GM20000 (cell line): ENCODE data around the gene KLHL41.
"Not testable (repeated sequence)": the region's sequence is repeated elsewhere in the genome, so short reads cannot be mapped to it uniquely, and the experiment has no call there.

ENCODE experiments used
- DNase-seq: peaks from one replicate; pipeline ENCODE4 v3.0.0; 2012; ENCODE audit warnings: low spot score
- TF ChIP-seq, protein P1 (sequence below): IDR thresholded peaks from 2 replicates; pipeline ENCODE4 v1.5.1; 2012; ENCODE audit warnings: mild to moderate bottlenecking, control low read depth; ENCODE audit errors: extremely low read depth, missing control alignments

The KLHL41 gene

DNA sequence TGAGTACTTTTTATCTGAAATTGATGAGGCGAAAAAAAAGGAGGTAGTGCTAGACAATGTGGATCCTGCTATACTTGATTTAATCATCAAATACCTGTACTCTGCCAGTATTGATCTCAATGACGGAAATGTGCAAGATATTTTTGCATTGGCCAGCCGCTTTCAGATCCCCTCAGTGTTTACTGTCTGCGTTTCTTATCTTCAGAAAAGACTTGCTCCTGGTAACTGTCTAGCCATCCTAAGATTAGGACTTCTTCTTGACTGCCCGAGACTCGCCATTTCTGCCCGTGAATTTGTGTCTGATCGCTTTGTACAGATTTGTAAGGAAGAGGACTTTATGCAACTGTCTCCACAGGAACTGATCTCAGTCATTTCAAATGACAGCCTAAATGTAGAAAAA lies 453 bp downstream of the KLHL41 start:
- TF ChIP-seq, protein P1, sequence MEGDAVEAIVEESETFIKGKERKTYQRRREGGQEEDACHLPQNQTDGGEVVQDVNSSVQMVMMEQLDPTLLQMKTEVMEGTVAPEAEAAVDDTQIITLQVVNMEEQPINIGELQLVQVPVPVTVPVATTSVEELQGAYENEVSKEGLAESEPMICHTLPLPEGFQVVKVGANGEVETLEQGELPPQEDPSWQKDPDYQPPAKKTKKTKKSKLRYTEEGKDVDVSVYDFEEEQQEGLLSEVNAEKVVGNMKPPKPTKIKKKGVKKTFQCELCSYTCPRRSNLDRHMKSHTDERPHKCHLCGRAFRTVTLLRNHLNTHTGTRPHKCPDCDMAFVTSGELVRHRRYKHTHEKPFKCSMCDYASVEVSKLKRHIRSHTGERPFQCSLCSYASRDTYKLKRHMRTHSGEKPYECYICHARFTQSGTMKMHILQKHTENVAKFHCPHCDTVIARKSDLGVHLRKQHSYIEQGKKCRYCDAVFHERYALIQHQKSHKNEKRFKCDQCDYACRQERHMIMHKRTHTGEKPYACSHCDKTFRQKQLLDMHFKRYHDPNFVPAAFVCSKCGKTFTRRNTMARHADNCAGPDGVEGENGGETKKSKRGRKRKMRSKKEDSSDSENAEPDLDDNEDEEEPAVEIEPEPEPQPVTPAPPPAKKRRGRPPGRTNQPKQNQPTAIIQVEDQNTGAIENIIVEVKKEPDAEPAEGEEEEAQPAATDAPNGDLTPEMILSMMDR, result no peak

DNA sequence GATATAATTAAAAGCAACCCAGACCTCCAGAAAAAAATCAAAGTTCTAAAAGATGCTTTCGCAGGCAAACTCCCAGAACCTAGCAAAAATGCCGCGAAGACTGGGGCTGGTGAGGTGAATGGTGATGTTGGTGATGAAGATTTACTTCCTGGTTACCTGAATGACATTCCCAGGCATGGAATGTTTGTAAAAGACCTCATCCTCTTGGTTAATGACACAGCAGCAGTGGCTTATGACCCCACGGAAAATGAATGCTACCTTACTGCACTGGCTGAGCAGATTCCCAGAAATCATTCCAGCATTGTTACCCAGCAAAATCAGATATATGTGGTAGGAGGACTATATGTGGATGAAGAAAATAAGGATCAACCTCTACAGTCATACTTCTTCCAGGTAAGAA lies 994 bp downstream of the KLHL41 start:
- TF ChIP-seq, protein P1, result no peak
- no peak for DNase-seq

More for the DNA sequence above, 453 bp downstream of the KLHL41 start:
- DNase-seq, result no peak

DNA sequence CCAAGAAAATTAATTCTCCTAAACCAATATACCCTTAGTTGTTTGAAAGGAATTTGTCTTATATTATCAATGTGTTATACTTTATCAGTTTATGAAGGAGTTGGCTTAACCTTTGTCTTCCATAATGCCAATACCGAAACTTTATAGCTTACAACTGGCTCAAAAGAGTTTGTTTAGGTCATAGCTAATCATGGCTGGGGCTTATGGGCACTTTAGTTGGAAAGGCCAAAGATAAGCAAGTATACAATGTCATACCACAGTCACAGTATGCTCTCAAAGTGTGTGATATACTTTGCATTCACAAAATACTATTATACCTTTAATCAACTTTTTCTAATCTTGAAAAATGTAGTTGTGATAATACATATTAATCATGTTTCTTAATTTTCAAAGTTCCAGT lies 2.3 kb downstream of the KLHL41 start:
- TF ChIP-seq, protein P1, result no peak
- no peak for DNase-seq

DNA sequence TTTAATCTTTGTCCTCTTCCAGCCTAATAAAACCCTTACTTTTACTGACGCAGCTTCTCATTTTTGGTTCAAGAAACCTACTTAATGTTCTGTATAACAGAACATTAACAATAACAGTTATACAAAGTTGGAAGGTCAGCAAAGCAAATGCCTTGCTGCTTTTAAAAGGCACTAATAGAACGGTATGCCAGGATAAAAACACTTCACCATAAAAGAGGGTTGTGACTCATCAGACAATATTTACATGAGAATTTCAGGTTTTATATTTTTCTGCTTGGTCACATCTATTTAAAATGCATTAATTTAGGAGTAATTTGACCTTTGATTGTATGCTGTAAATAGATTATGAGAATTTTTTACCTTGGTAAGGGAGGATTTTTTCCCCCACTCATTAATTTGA lies 3.0 kb downstream of the KLHL41 start:
- TF ChIP-seq, protein P1, result no peak
- DNase-seq, result no peak

DNA sequence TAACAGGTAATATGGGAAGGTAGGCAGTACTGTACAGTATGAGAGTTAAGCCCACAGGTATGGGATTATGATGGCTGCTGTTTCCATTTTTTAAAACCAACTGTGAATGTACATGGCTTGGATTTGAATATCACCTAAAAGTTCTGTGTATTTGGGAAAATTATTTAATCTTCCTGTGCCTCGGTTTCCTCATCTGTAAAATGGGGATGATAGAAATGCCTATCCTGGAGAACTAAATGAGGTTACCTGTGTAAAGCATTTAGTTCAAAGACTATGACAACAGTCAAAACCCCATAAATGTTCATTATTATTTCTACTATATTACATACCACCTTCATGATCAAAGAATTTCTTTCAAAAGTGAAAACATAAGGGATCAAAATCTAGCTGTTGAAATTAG lies 3.6 kb downstream of the KLHL41 start:
- DNase-seq, result no peak
- TF ChIP-seq, protein P1, result no peak

DNA sequence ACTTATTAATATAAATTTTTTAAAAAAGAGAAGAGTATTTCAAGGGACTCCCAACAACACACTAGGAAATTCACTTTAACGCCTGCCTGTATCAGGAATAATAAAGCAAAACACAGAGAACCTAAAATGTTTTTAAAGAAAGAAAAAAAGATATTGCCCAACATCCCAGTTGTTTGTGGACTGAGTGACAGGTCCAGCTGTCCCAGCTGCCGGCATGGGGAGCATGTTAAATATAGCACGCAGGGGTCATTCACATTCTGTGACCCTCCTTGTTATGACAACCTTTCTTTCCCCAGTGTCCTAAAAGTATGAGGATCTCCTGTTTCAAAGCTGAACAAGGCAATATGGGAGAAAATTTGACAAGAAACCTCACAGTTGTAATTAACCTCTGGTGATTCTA lies 4.4 kb downstream of the KLHL41 start:
- TF ChIP-seq, protein P1, result no peak
- DNase-seq, result no peak

DNA sequence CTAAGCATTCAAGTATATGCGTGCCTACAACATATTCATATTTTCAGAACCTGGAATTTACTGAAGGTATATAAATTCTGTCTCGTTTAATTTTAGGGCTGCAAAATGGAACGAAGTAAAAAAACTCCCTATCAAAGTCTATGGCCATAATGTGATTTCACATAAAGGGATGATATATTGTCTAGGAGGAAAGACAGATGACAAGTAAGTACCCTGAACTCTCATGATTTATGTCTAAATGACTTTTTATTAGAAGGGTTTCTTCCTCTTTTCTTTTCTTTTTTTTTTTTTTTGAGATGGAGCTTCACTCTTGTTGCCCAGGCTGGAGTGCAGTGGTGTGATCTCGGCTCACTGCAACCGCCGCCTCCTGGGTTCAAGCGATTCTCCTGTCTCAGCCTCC lies 5.3 kb downstream of the KLHL41 start:
- DNase-seq, result not testable (repeated sequence)

DNA sequence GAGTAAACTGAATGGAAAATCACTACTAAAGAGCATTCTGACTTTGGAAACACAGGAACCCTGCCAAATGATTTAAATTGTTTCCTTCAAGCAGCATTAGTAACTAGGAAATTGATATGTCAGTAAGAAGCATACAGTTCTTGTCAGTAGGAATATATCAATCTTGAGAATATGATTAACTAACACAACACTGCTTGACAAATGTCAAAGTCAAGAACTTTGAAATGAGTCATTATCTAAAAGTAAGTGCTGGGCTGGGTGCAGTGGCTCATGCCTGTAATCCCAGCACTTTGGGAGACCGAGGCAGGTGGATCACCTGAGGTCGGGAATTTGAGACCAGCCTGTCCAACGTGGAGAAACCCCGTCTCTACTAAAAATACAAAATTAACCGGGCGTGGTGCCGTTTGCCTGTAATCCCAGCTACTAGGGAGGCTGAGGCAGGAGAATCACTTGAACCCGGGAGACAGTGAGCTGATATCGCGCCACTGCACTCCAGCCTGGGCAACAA lies 7.0 kb downstream of the KLHL41 start:
- DNase-seq, result not testable (repeated sequence)

DNA sequence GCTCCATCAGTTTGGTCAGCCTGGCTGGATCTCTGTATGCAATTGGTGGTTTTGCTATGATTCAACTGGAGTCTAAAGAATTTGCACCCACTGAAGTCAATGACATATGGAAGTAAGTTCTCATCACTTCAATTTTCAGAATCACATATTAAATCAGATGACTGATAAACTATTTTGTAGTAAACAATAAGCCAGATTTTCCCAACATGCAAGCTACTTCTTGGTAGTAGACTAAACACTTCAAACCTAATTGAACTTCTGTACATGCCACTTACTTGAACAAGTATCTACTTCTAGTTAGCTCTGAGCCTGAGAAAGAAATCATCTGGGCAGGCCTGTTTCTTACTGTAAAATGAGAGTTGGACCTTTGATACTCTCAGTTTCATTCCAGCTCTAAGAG lies 11.4 kb downstream of the KLHL41 start:
- no peak for DNase-seq
- TF ChIP-seq, protein P1, result no peak
